ENCODE measurements around the gene SEMA3C.

Gene SEMA3C

DNA sequence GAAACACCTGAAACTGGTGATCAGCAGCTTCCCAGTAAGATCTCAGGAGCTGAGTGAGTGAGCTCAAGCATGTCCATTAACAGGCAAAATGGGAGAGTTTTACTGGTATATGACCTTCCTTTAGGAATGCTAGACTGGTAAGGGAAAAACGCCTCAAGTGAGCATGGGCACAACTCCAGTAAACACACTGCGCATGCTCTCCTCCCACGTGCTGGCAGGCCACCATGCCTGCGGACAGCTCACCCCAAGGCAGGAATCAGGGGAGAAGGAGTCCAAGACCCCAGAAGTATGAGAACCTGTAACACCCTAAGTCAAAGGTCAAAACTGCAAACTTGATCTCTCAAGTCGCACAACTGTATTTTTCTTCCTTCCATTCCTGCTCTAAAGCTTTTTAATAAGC is 152.1 kb downstream of the SEMA3C start:
- no peaks in the 10 kb centered on the region for H3K4me1 ChIP-seq (ENCODE audit: control insufficient read depth in 5 of 5, insufficient read depth in 5 of 5, low read length in 5 of 5)
- H3K4me3 ChIP-seq (ENCODE audit: low read depth in 1 of 5, low read length in 5 of 5), result no peak overlapping the region
- no peak overlapping the region for H3K27ac ChIP-seq (ENCODE audit: low read depth, low read length)
- H3K36me3 ChIP-seq (ENCODE audit: control insufficient read depth in 5 of 5, insufficient read depth in 5 of 5, low read length in 5 of 5), result peaks cover 2 to 29% (median 10%) of the 10 kb centered on the region in 5 donors
- no peaks in the 10 kb centered on the region for H3K27me3 ChIP-seq (ENCODE audit: control insufficient read depth in 5 of 5, insufficient read depth in 4 of 5, low read length in 5 of 5)
- H3K9me3 ChIP-seq (ENCODE audit: control insufficient read depth in 5 of 5, low read length in 5 of 5), result no peaks in the 10 kb centered on the region
- no peak overlapping the region for H3K9ac ChIP-seq (ENCODE audit: low read length in 5 of 5)

DNA sequence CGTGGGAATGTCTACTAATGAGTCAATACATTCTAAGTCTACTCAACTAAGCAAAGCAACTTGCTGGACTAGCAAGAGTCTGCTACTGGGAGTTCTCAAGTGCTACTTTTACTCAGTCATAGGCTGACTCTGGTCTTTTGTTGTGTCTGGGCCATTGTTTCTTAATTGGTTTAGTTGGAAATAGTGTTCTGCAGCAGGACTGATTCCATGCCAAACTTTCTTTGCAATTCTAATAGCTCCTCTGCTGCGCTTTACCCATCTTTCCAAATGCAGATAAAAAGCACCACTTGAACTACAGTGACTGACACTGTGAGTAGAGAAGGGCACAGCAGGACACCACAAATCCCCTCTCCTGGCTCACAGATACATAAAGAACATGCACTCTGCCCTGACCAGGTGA is 154.7 kb downstream of the SEMA3C start:
- no peaks in the 10 kb centered on the region for H3K4me1 ChIP-seq (ENCODE audit: control insufficient read depth in 5 of 5, insufficient read depth in 5 of 5, low read length in 5 of 5)
- H3K9me3 ChIP-seq (ENCODE audit: control insufficient read depth in 5 of 5, low read length in 5 of 5), result no peaks in the 10 kb centered on the region
- peaks cover 2 to 23% (median 4%) of the 10 kb centered on the region in 5 donors for H3K36me3 ChIP-seq (ENCODE audit: control insufficient read depth in 5 of 5, insufficient read depth in 5 of 5, low read length in 5 of 5)
- no peak overlapping the region for H3K4me3 ChIP-seq (ENCODE audit: low read depth in 1 of 5, low read length in 5 of 5)
- H3K27ac ChIP-seq (ENCODE audit: low read depth, low read length), result no peak overlapping the region
- no peaks in the 10 kb centered on the region for H3K27me3 ChIP-seq (ENCODE audit: control insufficient read depth in 5 of 5, insufficient read depth in 4 of 5, low read length in 5 of 5)
- no peak overlapping the region for H3K9ac ChIP-seq (ENCODE audit: low read length in 5 of 5)

DNA sequence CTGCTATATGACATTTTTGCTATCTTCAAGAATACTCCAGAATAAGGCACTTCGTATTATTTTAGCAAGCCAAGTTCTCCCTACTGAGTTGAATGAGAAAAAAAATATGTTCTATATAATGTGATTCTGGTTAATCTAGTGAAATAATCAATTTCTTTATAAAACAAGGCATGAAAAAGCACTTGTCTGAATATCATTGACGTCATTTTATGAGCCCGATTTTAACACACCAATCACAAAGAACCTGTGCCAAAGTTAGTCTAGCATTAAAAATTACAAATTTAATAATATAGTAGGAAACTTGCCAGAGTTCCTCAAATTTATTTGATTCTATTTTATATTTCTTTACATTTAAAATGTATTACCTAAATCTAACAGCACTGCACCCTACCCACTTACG is 155.1 kb downstream of the SEMA3C start:
- H3K9ac ChIP-seq (ENCODE audit: low read length in 5 of 5), result no peak overlapping the region

DNA sequence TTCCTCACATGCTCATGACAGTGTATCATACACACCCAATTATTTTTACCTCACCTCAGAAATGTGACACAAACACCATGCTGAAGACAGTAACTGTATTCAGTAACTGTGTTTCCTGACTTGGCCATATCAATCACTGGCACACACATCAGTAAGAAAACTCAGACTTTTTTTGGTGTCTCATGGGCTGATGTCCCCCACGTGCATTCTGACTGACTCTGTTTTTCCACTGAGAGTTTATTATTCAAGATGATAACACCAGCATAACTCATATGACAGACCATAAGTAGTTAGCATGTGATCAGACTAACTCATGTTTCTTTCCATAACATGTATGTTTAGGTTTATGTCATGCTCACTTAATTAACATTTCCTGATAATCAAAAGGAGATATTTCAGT is 155.6 kb downstream of the SEMA3C start:
- Histone ChIP-seq H3K27me3 (ENCODE audit: control insufficient read depth in 5 of 5, insufficient read depth in 4 of 5, low read length in 5 of 5) (no peaks in the 10 kb centered on the region), H3K27ac (ENCODE audit: low read depth, low read length) (no peak overlapping the region), H3K4me1 (ENCODE audit: control insufficient read depth in 5 of 5, insufficient read depth in 5 of 5, low read length in 5 of 5) (no peaks in the 10 kb centered on the region), H3K9me3 (ENCODE audit: control insufficient read depth in 5 of 5, low read length in 5 of 5) (no peaks in the 10 kb centered on the region), H3K36me3 (ENCODE audit: control insufficient read depth in 5 of 5, insufficient read depth in 5 of 5, low read length in 5 of 5) (peaks cover 0 to 26% (median 4%) of the 10 kb centered on the region in 5 donors), H3K9ac (ENCODE audit: low read length in 5 of 5) (no peak overlapping the region), H3K4me3 (ENCODE audit: low read depth in 1 of 5, low read length in 5 of 5) (no peak overlapping the region)

More for the DNA sequence above, 155.1 kb downstream of the SEMA3C start:
- Histone ChIP-seq H3K27me3 (ENCODE audit: control insufficient read depth in 5 of 5, insufficient read depth in 4 of 5, low read length in 5 of 5) (no peaks in the 10 kb centered on the region), H3K4me1 (ENCODE audit: control insufficient read depth in 5 of 5, insufficient read depth in 5 of 5, low read length in 5 of 5) (no peaks in the 10 kb centered on the region), H3K4me3 (ENCODE audit: low read depth in 1 of 5, low read length in 5 of 5) (no peak overlapping the region), H3K9me3 (ENCODE audit: control insufficient read depth in 5 of 5, low read length in 5 of 5) (no peaks in the 10 kb centered on the region), H3K36me3 (ENCODE audit: control insufficient read depth in 5 of 5, insufficient read depth in 5 of 5, low read length in 5 of 5) (peaks cover 2 to 23% (median 4%) of the 10 kb centered on the region in 5 donors), H3K27ac (ENCODE audit: low read depth, low read length) (no peak overlapping the region)

DNA sequence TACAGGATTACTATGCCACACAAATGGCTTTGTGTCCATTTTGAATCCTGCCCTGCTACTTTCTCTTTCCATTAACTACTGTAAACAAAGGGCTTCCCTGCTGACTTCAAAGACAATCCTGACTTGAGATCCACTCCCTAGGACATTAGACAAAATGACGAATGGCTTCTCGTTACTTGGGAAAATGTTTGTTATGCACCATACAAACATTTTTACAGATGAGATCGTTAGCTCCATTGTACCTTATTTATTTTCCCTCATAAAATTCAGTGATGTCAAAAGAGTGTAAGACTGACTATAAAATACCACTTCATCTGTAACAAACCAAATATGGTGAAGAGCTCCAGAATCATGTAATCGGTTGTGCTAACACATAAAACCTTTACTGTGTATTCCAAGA is 158.6 kb downstream of the SEMA3C start:
- no peak overlapping the region for H3K27ac ChIP-seq (ENCODE audit: low read depth, low read length)
- no peak overlapping the region for H3K4me3 ChIP-seq (ENCODE audit: low read depth in 1 of 5, low read length in 5 of 5)

DNA sequence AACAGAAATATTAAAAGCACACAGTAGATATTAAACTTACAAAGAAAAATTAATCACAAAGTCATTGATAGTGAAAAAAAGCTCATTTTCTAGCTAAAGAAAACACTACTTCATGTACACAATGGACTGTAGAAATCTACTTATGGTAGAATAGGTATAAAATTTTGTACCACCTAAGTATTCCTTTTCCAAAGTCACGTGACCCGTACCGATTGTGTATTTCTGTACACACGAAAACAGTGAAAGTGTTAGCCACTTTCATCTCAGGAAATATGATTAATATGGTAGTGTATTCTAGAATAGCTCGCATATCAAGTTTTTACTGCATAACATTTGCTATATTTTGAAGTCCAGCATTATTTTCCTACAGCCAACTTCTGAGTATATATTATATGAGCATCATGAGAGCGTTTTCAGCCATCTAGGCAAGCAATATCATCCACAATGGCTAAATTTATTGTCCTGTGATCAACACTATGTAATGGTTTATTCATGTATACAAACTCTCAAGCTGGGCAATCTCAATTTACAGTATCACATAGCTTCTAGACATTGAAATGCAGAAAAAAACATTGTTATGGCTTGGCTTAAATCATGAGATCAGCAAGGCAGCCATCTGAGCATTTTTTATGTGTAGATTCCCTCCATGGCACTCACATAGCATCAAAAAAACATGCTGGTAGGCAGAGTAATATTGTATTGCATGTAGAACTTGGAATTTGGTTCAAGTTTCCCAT is 165.7 kb downstream of the SEMA3C start:
- Histone ChIP-seq H3K27me3 (ENCODE audit: control insufficient read depth in 5 of 5, insufficient read depth in 4 of 5, low read length in 5 of 5) (no peaks in the 10 kb centered on the region), H3K27ac (ENCODE audit: low read depth, low read length) (no peak overlapping the region), H3K4me1 (ENCODE audit: control insufficient read depth in 5 of 5, insufficient read depth in 5 of 5, low read length in 5 of 5) (no peaks in the 10 kb centered on the region), H3K9me3 (ENCODE audit: control insufficient read depth in 5 of 5, low read length in 5 of 5) (no peaks in the 10 kb centered on the region), H3K36me3 (ENCODE audit: control insufficient read depth in 5 of 5, insufficient read depth in 5 of 5, low read length in 5 of 5) (peaks cover 8 to 44% (median 20%) of the 10 kb centered on the region in 5 donors), H3K9ac (ENCODE audit: low read length in 5 of 5) (no peak overlapping the region), H3K4me3 (ENCODE audit: low read depth in 1 of 5, low read length in 5 of 5) (no peak overlapping the region)

More for the DNA sequence above, 158.6 kb downstream of the SEMA3C start:
- Histone ChIP-seq H3K27me3 (ENCODE audit: control insufficient read depth in 5 of 5, insufficient read depth in 4 of 5, low read length in 5 of 5) (no peaks in the 10 kb centered on the region), H3K9me3 (ENCODE audit: control insufficient read depth in 5 of 5, low read length in 5 of 5) (no peaks in the 10 kb centered on the region), H3K9ac (ENCODE audit: low read length in 5 of 5) (no peak overlapping the region), H3K36me3 (ENCODE audit: control insufficient read depth in 5 of 5, insufficient read depth in 5 of 5, low read length in 5 of 5) (peaks cover 0 to 33% (median 12%) of the 10 kb centered on the region in 5 donors), H3K4me1 (ENCODE audit: control insufficient read depth in 5 of 5, insufficient read depth in 5 of 5, low read length in 5 of 5) (no peaks in the 10 kb centered on the region)

DNA sequence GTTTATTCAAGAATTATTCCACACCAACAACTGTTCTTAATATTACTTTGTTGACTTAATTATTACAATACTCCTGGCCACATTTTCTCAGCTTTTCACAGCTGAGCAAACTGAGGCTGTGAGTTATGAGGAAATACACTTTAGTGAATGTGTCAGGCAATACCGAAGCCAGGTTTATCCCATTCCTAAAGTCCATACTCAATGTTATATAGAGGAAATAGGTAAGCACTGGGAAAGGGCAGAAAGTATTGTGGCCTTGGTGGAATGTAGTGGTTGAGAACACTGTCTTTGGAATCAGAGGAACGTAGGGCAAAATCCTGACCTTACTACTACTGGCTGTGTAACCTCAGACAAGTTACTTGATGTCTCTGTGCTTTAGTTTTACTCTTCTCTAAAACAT is 169.6 kb downstream of the SEMA3C start:
- Histone ChIP-seq H3K9ac (ENCODE audit: low read length in 5 of 5) (no peak overlapping the region), H3K27me3 (ENCODE audit: control insufficient read depth in 5 of 5, insufficient read depth in 4 of 5, low read length in 5 of 5) (no peaks in the 10 kb centered on the region), H3K9me3 (ENCODE audit: control insufficient read depth in 5 of 5, low read length in 5 of 5) (no peaks in the 10 kb centered on the region), H3K4me3 (ENCODE audit: low read depth in 1 of 5, low read length in 5 of 5) (no peak overlapping the region), H3K27ac (ENCODE audit: low read depth, low read length) (no peak overlapping the region), H3K36me3 (ENCODE audit: control insufficient read depth in 5 of 5, insufficient read depth in 5 of 5, low read length in 5 of 5) (peaks cover 8 to 39% (median 27%) of the 10 kb centered on the region in 5 donors), H3K4me1 (ENCODE audit: control insufficient read depth in 5 of 5, insufficient read depth in 5 of 5, low read length in 5 of 5) (no peaks in the 10 kb centered on the region)

DNA sequence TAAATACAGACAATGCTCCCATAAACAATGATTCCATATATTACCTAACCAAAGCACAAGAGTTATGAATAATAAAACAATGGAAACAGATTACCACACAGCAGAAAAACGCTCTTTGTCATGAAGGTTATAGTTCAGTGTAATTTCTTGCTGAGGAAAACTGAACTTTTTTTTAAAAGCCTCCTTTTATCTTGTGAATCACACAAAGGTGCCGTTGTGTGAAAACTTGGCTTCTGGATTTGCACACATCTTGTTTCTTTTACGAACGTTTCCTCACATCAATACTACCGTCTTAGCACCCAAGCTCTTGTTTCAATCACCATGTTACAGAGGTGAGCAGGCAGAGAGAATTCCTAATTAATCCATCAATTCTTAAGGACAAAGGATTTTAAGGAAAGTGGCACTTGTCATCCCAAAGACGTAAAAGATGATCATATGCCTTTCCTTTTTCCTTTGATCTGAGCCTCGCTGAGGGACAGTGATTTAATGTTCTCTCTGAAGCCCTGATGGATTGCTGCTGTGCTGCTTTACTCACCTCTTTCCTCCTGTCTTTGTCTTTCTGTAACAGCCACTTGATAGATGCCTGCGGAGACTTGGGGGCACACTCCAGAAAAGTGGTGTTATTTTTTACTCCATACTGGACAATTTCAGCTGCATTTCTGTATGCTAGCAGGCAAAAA is 170.3 kb downstream of the SEMA3C start:
- Histone ChIP-seq H3K4me3 (ENCODE audit: low read depth in 1 of 5, low read length in 5 of 5) (no peak overlapping the region), H3K36me3 (ENCODE audit: control insufficient read depth in 5 of 5, insufficient read depth in 5 of 5, low read length in 5 of 5) (peaks cover 8 to 41% (median 27%) of the 10 kb centered on the region in 5 donors), H3K27ac (ENCODE audit: low read depth, low read length) (no peak overlapping the region), H3K9me3 (ENCODE audit: control insufficient read depth in 5 of 5, low read length in 5 of 5) (no peaks in the 10 kb centered on the region), H3K27me3 (ENCODE audit: control insufficient read depth in 5 of 5, insufficient read depth in 4 of 5, low read length in 5 of 5) (no peaks in the 10 kb centered on the region), H3K9ac (ENCODE audit: low read length in 5 of 5) (no peak overlapping the region), H3K4me1 (ENCODE audit: control insufficient read depth in 5 of 5, insufficient read depth in 5 of 5, low read length in 5 of 5) (no peaks in the 10 kb centered on the region)

DNA sequence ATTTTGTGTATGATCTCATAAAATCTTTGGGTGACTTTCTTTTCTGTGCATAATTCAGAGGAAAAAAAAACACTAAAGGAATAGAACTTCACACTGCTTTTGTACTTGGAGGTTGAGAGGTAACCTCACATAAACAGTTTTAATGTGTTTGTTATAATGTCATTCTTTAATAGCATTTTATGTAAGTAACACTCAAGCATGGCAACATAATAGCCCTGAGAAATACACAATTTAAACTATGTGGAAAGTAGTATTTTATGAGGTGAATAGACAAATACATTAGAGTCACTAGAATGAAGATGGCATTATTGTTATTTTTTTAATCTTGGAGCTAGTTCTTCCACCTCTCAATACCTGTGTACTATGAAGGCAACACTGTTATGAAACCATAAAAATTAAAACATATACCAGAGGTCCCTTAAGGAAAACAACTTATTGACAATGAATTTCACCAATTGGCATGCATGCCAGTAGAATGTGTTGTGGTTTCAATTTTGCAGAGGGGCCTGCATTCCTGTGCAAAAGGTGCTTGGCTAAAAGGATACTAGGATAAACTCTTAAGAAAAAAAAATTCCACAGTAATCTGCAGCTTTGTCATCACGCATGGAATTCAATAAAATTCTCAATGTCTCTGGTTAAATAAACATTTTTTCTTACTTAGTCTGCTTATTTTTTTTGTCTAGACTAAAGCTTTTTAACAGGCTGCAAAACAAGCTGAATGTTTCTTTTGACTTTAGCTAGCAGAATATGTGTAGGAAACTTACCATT is 177.9 kb downstream of the SEMA3C start:
- Histone ChIP-seq H3K4me1 (ENCODE audit: control insufficient read depth in 5 of 5, insufficient read depth in 5 of 5, low read length in 5 of 5) (no peaks in the 10 kb centered on the region), H3K9me3 (ENCODE audit: control insufficient read depth in 5 of 5, low read length in 5 of 5) (no peaks in the 10 kb centered on the region), H3K9ac (ENCODE audit: low read length in 5 of 5) (no peak overlapping the region), H3K27ac (ENCODE audit: low read depth, low read length) (no peak overlapping the region), H3K4me3 (ENCODE audit: low read depth in 1 of 5, low read length in 5 of 5) (no peak overlapping the region), H3K36me3 (ENCODE audit: control insufficient read depth in 5 of 5, insufficient read depth in 5 of 5, low read length in 5 of 5) (peaks cover 0 to 11% (median 8%) of the 10 kb centered on the region in 5 donors), H3K27me3 (ENCODE audit: control insufficient read depth in 5 of 5, insufficient read depth in 4 of 5, low read length in 5 of 5) (no peaks in the 10 kb centered on the region)
